Prostate gland (tissue), 2 donors: ENCODE data around the gene SAP30BP. TPM values are rescaled to one million over a fixed set of nuclear protein-coding genes. Genes with fewer than 3 reads are reported as not detected.

Experiments used
- DNase-seq: peaks from one replicate; pipeline ENCODE4 v3.0.0-alpha.2; 2019; ENCODE audit warnings: low spot score
- H3K27ac ChIP-seq, 2 donors: fragments of 200-600 bp; sonication (generic); 2 replicates each; pipeline ENCODE4 v1.5.1; 2017 to 2019
- H3K27me3 ChIP-seq: fragments of 200-600 bp; sonication (generic); replicated peaks from 2 replicates; pipeline ENCODE4 v1.5.1; 2019; ENCODE audit not compliant: insufficient read depth
- H3K36me3 ChIP-seq, 2 donors: fragments of 200-600 bp; sonication (generic); 1 replicate in 1 of 2; 2 replicates in 1 of 2; pipeline versions ENCODE4 v1.5.1 to v1.8.1; 2017 to 2019
- H3K4me1 ChIP-seq: fragments of 200-600 bp; sonication (generic); replicated peaks from 2 replicates; pipeline ENCODE4 v1.5.1; 2019
- H3K4me3 ChIP-seq, 2 donors: fragments of 200-600 bp; sonication (generic); 2 replicates each; pipeline ENCODE4 v1.5.1; 2017 to 2019
- H3K9me3 ChIP-seq: fragments of 200-600 bp; sonication (generic); 2 replicates; pipeline ENCODE4 v1.5.1; 2017
- CTCF ChIP-seq, 4 experiments: fragments of 200-600 bp in 2 of 4; fragments of 450-650 bp in 2 of 4; sonication (generic) in 2 of 4; IDR thresholded peaks; 1 replicate in 3 of 4; 2 replicates in 1 of 4; pipeline ENCODE4 v1.5.1; 2016 to 2019; ENCODE audit warnings: antibody characterized with exemption in 4 of 4, mild to moderate bottlenecking in 2 of 4, moderate library complexity in 2 of 4
- POLR2A ChIP-seq: fragments of 450-650 bp; IDR thresholded peaks from one replicate; pipeline ENCODE4 v1.6.1; 2016; ENCODE audit warnings: antibody characterized with exemption, mild to moderate bottlenecking
- POLR2AphosphoS5 ChIP-seq: sonication (generic); formaldehyde crosslinking; IDR thresholded peaks from one replicate; pipeline ENCODE4 v1.6.1; 2017; ENCODE audit warnings: antibody characterized with exemption
- WGBS: methylation state at CpG from one replicate; pipeline ENCODE4 v1.1.5; 2018; 5-methylcytosine and 5-hydroxymethylcytosine counted together
- intact Hi-C: fragments of 100-400 bp; cut with DNase I; formaldehyde crosslinking; loops from one replicate; pipeline ENCODE4 v1.14.2; 2022
- total RNA-seq, 2 donors: library from RNA; depleted of rRNA; stranded (reverse); fragments of >200 nt; gene quantifications; one replicate each; pipeline ENCODE4 v1.1.0, GENCODE V29; 2016

SAP30BP gene
- total RNA-seq, 2 donors from 2014 or later = 50.4 to 72.3 TPM

GRCh38 chr17:75724016-75725003 is 57.2 kb downstream of the SAP30BP start:
- no peaks in the 10 kb centered on the region for H3K36me3 ChIP-seq
- peak overlapping the region in 1 of 2 donors; percentile 82 for H3K27ac ChIP-seq
- 78% methylated on average over 23 of the region's 23 CpGs for WGBS
- no peak for TF ChIP-seq CTCF (IDR thresholded peaks at IDR 0.05)
- TF ChIP-seq POLR2A = no peak
- no peak for TF ChIP-seq POLR2AphosphoS5
- peaks cover 2% of the 10 kb centered on the region for H3K4me1 ChIP-seq
- H3K9me3 ChIP-seq = no peaks in the 10 kb centered on the region
- intact Hi-C loops = no loop called here
- H3K27me3 ChIP-seq = no peaks in the 10 kb centered on the region
- peak overlapping the region in 1 of 2 donors; percentile 53 for H3K4me3 ChIP-seq
- DNase-seq = no peak

- TF ChIP-seq CTCF (IDR thresholded peaks at IDR 0.05) (no peak), POLR2AphosphoS5 (no peak), POLR2A (no peak)
- Histone ChIP-seq H3K4me1 (peaks cover 2% of the 10 kb centered on the region), H3K9me3 (no peaks in the 10 kb centered on the region), H3K27ac (no peak overlapping the region), H3K27me3 (no peaks in the 10 kb centered on the region), H3K36me3 (no peaks in the 10 kb centered on the region), H3K4me3 (no peak overlapping the region)
- no peak for DNase-seq
- WGBS = 98% methylated on average over 7 of the region's 7 CpGs
- intact Hi-C loops = no loop called here
Measured at GRCh38 chr17:75725504-75725903, 58.4 kb downstream of the SAP30BP start.

GRCh38 chr17:75727391-75727790 is 60.3 kb downstream of the SAP30BP start:
- H3K27ac ChIP-seq = no peak overlapping the region
- intact Hi-C loops = no loop called here
- H3K9me3 ChIP-seq = no peaks in the 10 kb centered on the region
- H3K4me1 ChIP-seq = peaks cover 2% of the 10 kb centered on the region
- 91% methylated on average over 13 of the region's 18 CpGs for WGBS
- H3K4me3 ChIP-seq = no peak overlapping the region
- no peaks in the 10 kb centered on the region for H3K27me3 ChIP-seq
- H3K36me3 ChIP-seq = peaks cover 0 to 2% of the 10 kb centered on the region in 2 donors
- no peak for TF ChIP-seq CTCF (IDR thresholded peaks at IDR 0.05)
- TF ChIP-seq POLR2A = no peak
- DNase-seq = no peak

DNA sequence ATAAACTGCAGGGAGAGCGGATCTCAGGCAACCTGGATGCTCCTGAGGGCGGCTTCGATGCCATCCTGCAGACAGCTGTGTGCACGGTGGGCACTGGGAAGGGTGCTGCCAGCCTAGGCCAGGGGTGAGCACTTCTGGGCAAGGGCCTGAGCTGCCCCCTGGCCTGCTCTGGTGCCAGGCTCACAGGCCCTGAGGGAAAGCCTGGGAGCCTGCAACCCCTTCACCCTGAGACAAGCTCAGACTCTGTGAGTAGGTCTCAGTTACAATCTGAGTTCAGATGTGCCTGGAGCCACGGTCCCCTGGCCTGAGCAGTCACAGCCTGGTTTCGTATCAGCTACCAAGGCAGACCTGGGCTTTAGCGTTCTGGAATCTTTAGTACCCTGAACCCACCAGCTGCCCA is 62.2 kb downstream of the SAP30BP start:
- Histone ChIP-seq H3K4me1 (no peaks in the 10 kb centered on the region), H3K27me3 (no peaks in the 10 kb centered on the region), H3K36me3 (peaks cover 0 to 2% of the 10 kb centered on the region in 2 donors), H3K27ac (no peak overlapping the region), H3K9me3 (no peaks in the 10 kb centered on the region), H3K4me3 (no peak overlapping the region)
- intact Hi-C loops = no loop called here
- no peak for DNase-seq
- WGBS = 80% methylated on average over 6 of the region's 7 CpGs
- TF ChIP-seq CTCF (IDR thresholded peaks at IDR 0.05) (no peak), POLR2A (no peak), POLR2AphosphoS5 (no peak)

GRCh38 chr17:75730065-75730464 is 62.9 kb downstream of the SAP30BP start:
- H3K27me3 ChIP-seq = no peaks in the 10 kb centered on the region
- peaks cover 0 to 2% of the 10 kb centered on the region in 2 donors for H3K36me3 ChIP-seq
- intact Hi-C loops = no loop called here
- no peak for DNase-seq
- H3K4me1 ChIP-seq = no peaks in the 10 kb centered on the region
- no peaks in the 10 kb centered on the region for H3K9me3 ChIP-seq
- no peak overlapping the region for H3K27ac ChIP-seq
- TF ChIP-seq POLR2A (no peak), CTCF (IDR thresholded peaks at IDR 0.05) (no peak), POLR2AphosphoS5 (no peak)
- no peak overlapping the region for H3K4me3 ChIP-seq
- 89% methylated on average over 24 of the region's 24 CpGs for WGBS
